GM21723 (cell line): ENCODE measurements around the gene HOXA7.

Source experiments
- ATAC-seq: cut with Tn5 transposase; IDR thresholded peaks from one replicate; pipeline ENCODE4 v1.9.1; 2021; ENCODE audit warnings: mild to moderate bottlenecking, moderate library complexity; ENCODE audit not compliant: unreplicated experiment

The HOXA7 gene

DNA sequence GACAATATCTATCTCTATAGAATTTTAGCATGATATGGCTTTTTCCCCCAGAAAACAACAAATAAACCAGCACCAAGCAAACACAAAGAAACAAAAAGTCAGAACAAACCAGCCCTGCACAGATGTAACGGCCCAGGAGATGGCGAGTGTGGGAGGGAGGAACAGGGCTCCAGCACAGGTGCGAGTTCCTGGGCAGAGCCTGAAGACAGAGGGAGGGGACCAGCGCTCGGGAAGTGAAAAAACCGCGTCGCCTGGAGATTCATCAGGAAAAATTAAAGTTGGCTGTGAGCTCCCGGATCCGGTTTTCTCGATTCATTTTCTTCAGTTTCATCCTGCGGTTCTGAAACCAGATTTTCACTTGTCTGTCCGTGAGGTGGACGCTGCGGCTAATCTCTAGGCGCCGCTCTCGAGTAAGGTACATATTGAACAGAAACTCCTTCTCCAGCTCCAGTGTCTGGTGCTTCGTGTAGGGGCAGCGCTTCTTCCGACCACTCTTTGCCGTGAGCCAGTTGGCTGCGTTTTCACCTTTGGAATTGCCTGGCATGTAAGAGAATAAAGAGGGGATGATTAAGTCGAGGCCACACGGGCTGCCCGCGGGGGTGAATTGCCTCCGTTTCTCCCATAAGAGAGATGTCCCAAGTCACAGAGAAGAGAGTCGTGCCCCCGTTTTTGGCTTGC, 15.3 kb upstream of the HOXA7 start:
- no peak for ATAC-seq

DNA sequence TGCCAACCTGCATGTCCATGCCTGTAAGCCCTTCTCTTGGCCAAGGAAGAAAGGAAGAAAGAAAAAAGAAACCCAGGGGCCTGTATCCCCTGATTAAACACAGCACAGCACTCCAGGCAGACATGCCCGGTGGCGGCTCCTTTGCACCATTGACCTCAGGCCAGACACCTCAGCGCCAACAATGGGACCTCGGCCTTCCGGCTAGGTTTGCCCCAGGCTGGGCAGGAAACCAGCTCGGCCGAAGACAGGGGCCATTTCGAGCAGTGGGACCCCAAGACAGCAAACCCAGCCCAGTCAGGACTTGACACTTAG, 14.8 kb upstream of the HOXA7 start:
- ATAC-seq, result no peak

DNA sequence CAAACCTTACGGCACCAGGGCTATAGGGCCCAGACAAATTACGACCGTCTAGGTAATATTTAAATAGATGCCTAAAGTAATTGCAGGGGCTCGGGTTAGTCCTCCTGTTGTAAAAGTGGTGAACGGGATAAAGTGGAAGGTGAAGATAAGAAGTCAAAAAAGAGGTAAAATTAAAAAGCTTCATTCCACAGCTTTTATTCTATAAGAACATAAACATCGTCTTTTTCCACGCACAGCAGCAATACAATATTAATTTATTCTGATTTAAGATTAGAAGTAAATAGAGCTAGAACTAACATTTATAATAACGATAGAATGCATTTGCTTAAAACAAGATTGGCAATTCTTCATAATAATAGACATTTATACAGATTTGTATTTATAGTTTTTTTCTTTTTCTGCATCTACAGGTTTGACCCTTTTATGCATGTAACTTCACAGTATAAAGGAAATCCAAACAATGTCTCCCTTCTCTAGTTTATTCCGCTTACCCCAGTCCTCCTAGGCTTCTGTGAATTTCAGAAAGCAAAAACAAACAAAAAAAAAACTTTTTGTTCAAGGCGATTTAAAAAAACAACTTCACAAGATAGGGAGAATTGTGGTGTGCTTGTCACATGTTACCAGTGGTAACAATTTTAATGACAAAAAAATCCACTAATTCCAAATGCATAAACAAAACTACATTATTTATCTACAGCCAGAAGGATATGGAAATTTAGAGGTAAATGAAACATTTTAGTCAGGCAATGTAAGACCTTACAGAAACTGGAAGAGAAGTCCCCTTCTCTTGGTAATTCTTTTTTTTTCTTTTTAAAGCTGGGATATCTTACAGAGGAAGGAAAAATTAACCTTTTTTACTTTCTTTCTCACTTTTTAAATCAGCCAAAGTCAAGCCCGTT, 14.2 kb upstream of the HOXA7 start:
- ATAC-seq, result no peak

DNA sequence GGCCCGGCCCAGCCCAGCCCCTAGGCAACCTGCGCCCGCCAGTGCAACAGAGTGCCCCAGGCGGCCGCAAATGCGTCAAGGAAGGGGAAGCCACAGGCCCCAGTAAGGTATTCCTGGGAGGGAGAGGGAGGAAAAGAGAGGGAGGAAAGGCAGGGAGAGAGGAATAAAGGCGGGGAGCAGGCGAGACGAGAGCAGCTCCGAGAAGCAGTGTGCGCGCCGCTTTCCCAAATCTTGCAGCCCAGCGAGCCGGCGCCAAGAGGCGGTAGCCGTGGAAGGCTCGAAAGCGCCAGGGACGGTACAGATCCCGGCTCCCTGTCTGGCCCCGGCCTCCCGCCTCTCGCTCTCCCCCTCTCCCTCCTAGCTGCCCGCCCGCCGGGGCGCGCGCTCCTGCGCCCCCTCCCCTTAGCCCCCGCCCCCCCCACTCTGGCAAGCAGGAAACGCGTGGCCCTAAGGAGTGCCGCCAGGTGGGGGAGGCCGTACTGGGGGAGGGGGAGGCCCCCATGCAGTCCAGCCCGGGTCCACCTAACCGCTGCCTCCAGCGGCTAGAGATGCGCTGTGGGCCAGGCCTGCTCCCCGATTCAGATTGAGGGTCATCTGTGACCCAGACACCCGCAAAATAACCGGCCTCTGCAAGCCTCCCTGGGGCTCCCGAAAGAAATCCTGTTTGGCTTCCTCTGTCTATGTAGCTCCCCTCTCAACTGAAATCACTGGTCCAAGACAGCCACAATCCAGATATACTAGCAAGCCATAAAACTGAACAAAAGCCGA, 13.4 kb upstream of the HOXA7 start:
- ATAC-seq, result no peak

DNA sequence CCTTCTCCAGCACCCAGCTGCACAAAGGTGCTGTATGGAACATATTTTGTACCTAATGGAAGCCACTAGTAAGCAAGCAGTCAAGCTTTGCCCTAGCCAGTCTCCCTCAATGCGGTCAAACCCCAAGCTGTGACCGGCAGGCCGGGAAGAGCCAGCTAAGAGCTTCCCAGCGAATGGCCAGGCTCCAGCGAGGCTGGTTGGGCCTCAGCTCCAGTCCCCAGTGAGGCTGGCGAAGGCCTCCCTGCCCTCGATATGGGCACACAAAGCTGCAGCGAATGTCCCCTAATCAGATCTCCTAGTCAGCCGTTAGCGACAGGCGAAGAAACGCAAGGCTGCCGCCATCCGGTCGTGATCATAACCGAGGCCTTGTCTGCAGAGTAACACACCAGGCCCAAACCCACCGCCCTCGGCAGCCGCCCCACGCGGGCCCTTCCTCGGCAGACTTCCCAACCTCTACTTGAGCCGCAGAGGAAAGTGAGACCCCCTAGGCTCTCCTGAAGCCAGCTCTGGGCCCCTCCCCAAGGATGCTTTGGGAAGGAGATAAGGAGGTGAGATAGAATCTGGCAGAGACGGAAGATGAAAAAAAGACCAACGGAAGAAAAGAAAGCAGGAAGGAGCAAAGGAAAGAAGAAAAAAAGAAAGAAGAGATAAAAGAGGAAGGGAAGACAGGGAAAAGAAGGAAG, 11.9 kb upstream of the HOXA7 start:
- no peak for ATAC-seq

DNA sequence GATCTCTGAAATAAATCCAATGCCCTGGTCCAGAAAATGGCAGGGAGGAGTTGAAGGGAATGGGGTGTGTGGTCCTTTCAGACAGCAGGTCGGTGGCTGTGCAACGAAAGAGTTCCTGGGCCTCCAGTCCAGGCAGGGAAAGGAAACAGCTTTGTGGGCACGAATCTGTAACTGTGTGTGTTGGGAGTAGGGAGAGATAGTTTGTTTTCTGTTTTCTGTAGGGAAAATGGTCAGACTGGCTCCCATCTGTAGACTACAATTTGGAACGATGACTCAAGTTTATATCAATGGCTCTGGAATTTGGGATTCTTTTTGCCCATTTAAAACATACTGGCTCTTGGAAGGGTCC, 11.4 kb upstream of the HOXA7 start:
- no peak for ATAC-seq

DNA sequence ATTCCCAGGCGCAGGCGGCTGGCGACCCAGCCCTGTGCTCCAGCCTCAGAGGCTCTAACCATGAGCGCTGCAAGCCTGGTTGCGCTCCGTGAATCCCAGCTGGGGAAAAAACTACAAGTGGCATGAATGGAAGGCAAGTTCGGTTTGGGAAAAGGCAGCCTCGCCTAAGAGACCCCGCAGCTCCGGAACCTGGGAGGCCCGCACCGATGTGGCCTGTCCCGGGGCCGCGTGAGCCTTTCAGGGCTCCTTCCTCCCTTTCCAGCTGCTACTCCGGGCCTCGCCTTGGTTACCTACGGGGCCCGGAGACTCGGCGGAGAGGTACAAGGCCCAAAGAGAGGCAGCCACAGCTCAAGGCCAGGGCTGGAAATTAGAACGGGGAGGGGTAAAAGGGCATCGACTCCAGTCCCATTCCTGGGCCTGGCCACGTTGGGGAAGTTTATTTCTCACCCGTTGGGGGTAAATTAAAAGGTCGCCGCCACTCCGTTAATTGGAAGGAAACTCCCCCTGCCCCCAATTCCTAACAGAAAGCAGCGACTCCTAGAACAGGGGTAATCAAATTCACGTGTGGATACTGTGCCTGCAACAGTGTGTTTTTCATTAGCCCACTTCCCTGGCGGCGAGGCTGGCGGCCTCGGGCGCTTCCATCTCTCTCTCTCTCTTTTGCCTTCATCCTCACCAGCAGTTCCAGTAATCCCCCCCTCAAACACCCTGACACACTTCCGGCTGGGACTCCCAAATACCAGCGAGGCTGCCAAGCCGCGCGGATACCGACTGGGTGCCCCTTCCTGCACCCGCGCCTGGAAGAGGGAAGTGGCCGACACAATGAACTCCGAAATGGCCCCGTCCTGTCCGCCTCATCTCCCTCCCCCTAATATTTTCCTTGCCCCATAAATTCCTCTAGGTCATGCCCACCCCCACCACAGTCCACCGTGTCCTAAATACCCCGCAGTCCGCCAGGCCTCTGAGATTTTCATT, 10.3 kb upstream of the HOXA7 start:
- ATAC-seq, result no peak

DNA sequence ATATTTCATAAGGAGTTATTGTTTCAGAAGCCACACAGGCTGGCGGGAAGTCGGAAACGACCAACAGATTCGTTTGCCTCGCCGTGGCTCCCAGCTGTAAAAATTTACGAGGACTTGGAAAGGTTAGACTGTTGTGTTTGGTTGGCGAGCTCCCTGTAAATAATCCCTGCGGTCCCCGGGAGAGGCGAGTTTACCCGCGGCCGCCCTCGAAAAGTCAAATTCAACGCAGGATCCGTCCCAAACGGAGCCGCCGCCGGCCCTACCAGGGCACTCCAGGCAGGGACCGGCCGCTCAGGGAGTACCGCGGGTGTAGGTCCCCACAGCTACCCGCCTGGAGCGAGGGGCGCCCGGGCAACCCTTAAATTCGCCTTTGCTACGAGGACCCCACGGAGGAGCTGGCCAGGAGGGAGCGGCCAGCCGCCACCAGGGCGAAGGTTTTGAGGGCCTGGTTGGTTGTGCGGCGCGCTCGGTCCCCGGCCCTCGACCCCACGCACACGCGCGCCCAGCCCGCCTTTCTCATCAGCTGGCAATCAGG, 9.6 kb upstream of the HOXA7 start:
- ATAC-seq, result no peak

DNA sequence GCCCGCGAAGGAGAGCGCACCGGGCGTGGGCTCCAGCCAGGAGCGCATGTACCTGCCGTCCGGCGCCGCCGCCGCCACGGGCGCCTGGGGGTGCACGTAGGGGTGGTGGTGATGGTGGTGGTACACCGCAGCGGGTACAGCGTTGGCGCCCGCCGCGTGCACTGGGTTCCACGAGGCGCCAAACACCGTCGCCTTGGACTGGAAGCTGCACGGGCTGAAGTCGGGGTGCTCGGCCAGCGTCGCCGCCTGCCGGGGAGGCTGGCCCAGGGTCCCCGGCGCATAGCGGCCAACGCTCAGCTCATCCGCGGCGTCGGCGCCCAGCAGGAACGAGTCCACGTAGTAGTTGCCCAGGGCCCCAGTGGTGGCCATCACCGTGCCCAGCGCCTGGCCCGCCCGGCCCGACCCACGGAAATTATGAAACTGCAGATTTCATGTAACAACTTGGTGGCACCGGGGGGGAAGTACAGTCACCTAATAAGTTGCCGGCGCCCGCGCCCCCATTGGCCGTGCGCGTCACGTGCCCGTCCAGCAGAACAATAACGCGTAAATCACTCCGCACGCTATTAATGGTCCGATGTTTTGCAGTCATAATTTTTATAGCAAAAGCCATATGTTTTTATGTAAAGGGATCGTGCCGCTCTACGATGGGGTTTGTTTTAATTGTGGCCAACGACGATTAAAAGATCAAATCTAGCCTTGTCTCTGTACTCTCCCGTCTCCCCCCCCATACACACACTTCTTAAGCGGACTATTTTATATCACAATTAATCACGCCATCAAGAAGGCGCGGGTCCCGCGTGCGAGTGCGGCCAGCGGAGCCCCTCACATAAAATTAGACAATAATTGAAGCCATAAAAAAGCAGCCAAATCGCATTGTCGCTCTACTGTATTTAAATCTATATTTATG, 8.9 kb upstream of the HOXA7 start, which contains the start of gene HOXA9:
Gene HOXA9, minus strand, starts transcription at position 449 of the 907 bp plus-strand sequence. Its CDS starts 80 bp downstream, at position 369.
- no peak for ATAC-seq

DNA sequence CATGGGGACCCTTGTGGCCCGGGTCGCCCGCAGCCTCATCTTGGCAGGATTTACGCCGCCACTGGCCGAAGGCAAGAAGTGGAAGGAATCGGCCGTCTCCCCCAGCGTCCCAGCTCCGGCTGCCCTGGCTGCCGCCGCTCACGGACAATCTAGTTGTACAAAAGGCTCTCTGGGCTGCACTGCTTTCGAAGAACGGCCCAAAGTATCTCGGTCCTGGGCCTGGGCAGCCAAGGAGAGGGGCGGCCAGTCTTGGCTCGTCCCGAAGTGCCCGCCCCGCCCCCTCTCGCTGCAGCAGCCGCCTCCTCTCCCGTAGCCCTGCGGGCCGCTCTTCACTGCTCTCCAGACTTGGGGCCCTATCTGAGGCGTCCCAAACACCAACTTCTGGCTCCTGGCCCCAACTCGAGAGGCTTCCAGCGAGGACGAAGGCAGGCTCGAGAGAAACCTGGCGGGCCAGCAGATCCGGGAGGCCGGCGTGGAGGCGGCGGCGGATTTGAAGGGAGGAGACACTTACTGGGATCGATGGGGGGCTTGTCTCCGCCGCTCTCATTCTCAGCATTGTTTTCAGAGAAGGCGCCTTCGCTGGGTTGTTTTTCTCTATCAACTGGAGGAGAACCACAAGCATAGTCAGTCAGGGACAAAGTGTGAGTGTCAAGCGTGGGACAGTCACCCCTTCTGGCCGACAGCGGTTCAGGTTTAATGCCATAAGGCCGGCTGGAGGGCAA, 8.1 kb upstream of the HOXA7 start:
- ATAC-seq, result no peak

DNA sequence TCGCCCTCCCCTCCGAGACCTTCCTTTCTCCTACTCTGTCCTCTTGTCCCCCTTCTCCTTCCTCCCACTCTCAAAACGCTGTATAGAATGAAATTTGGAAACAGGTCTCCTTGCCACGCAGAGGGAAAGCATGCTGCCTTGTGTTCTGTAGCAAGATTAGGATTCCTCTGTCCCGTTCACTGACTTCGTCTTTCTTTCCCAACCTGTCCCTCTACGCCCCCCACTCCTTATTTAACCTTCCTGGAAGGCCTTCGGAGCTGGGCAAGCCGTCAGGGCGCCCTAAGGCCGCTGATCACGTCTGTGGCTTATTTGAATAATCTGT, 7.5 kb upstream of the HOXA7 start:
- ATAC-seq, result no peak

DNA sequence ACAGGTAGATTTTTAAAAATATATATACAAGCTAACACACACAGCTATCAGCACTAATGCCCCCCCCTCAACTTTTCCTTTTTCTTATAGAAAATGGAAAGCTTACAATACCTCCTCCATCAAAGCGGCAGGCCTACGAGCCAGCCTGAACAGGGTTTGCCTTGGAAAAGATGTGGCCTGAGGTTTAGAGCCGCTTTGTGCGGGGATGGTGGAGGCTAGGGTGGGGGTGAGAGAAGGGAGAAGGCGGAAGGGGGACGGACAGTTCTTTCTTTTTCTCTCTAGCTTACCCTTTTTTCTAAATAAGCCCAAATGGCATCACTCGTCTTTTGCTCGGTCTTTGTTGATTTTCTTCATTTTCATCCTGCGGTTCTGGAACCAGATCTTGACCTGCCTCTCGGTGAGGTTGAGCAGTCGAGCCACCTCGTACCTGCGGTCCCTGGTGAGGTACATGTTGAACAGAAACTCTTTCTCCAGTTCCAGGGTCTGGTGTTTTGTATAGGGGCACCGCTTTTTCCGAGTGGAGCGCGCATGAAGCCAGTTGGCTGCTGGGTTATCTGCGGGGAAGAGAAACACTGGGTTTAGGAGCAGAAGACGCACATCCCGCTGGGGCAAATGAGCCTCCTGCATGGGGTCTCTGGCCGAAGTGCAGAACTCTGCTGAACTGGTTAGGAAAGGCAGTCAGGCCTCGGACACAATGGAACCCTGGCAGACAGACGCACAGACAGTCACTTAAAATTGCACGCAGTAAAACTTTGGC, 7.0 kb upstream of the HOXA7 start:
- no peak for ATAC-seq

DNA sequence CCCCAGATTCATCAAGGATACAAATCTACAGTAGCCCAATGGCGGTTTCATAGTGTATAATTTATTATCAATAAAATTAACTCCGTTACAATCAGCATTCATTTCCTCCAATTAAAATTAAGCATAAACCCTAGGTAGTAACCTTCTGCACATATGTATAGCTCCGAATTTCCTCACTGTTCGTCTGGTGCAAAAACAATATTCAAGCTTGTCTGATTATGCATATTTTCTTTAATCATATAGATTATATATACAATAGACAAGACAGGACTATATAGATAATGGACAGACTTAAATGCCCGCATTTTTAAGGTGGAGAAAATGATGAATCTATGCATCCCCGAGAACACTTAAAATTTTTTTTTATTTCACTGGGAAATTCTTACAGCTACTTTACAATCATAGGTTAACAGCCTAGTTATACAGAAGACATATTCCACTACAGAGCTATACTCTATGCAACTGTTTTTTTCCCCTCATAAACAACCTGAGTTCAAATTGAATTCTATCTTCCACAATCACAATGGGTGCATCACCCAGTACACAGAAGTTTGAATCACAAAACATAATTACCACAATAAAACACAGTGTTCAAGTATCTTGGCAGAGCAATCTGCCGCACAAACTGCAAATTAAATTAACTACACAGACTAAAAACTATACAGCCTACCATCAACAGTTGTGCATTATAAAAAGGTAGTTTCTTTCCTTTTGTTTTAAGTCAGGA, 6.2 kb upstream of the HOXA7 start:
- no peak for ATAC-seq

DNA sequence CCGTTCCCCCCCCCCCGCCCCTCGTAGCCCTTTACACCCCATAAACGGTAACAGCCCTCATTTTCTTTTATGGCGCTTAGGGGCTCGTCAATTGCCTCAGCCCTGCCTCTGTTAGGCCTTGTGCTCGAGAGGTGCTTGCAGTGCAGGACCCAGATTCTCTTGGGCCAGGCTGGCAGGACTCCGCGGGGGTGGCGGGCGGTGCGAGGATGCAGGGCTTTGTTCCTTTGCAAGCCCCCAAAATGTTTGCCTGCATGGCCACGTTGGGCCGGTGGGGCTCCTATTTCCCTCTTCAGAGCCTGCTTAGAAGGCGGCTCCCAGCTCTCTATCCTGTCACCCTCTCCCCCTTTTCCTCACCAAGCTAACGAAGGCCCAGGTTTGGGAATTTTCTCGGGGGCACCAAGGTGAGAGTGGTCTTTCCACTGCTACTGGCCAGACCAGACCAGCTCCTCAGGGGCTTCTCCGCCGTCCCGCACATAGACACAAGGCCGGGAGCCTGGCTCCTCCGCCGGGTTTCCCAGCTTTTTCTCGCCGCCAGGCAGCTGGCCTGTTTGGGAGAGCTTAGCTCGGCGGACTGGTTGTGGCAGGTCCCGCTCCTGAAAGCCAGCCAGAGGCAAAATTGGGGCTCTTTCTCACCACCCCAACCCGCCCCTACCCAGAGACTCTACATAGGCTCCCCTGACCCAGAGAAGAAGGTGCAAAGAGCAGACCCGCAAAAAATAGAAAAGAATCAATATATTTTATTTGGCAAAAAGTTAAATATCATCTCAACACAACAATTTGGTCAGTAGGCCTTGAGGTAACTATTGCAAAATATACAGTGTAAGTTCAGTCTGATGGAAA, 5.5 kb upstream of the HOXA7 start:
- ATAC-seq, result no peak

DNA sequence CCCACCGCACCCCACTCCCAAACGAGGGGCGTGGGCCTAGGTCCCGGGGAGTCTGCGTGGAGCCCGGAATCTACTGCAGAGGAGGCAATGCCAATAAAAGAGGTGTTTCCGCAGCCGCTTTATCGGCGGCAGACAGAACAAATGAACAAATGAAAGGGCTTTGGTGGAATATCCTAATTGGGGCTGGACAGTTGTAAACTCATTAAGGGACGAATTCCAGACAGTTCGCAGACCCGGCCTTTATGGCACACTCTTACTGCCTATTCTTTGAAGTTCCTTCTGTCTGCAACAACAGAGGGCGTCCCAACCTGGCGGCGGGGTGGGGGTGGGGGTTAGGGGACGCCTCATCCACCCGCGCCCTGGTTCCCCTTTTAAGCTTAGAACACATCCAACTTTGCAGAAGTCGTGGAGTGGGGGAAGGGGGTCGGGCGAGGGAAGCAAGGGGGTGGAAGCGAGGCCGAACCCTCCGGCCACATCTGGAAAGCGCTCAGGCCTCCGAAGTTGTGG, 4.8 kb upstream of the HOXA7 start:
- ATAC-seq, result no peak
